COLO668 (cell line): ENCODE data around the gene CLN6.
"Not testable (repeated sequence)": the region's sequence is repeated elsewhere in the genome, so short reads cannot be mapped to it uniquely, and the experiment has no call there.

Experiments used
- DNase-seq: peaks from one replicate; lab custom pipeline; 2025; ENCODE audit not compliant: unreplicated experiment; lab: John Stamatoyannopoulos, UW

Gene CLN6

DNA sequence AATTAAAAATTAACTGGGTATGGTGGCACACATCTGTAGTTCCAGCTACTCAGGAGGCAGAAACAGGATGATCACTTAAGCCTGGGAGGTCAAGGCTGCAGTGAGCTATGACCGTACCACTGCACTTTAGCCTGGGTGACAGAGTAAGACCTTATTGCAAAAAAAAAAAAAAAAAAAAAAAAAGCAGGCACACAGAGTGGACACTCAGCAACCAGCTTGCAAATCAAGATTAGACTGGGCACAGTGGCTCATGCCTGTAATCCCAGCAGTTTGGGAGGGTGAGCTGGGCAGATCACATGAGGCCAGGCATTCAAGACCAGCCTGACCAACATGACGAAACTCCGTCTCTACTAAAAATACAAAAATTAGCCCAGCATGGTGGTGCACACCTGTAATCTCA is 5.4 kb downstream of the CLN6 start:
- DNase-seq: no peak

DNA sequence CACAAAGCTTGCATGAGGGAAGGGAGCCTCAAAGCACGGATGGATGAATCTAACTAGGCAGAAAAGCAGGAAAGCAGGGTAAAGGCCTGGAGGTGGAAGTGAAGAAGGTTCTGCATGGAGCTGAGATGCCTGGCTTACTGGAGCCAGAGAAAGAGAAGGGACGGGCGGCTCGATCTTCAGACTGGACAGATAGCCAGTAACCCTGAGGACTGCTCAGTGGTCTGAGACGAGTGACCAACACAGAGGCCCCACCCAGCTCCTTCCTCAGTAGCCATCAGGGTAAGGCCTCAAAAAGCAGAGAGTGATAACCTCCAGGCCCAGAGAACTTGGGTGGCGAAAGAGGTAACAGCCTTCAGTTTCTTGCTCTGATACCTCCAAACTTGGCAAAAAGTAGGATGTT is 6.4 kb downstream of the CLN6 start:
- DNase-seq: no peak

DNA sequence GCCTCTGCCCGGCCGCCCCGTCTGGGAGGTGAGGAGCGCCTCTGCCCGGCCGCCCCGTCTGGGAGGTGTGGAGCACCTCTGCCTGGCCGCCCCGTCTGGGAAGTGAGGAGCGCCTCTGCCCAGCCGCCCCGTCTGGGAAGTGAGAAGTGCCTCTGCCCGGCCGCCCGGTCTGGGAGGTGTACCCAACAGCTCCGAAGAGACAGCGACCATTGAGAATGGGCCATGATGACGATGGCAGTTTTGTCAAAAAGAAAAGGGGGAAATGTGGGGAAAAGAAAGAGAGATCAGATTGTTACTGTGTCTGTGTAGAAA is 7.1 kb downstream of the CLN6 start:
- not testable (repeated sequence) for DNase-seq

DNA sequence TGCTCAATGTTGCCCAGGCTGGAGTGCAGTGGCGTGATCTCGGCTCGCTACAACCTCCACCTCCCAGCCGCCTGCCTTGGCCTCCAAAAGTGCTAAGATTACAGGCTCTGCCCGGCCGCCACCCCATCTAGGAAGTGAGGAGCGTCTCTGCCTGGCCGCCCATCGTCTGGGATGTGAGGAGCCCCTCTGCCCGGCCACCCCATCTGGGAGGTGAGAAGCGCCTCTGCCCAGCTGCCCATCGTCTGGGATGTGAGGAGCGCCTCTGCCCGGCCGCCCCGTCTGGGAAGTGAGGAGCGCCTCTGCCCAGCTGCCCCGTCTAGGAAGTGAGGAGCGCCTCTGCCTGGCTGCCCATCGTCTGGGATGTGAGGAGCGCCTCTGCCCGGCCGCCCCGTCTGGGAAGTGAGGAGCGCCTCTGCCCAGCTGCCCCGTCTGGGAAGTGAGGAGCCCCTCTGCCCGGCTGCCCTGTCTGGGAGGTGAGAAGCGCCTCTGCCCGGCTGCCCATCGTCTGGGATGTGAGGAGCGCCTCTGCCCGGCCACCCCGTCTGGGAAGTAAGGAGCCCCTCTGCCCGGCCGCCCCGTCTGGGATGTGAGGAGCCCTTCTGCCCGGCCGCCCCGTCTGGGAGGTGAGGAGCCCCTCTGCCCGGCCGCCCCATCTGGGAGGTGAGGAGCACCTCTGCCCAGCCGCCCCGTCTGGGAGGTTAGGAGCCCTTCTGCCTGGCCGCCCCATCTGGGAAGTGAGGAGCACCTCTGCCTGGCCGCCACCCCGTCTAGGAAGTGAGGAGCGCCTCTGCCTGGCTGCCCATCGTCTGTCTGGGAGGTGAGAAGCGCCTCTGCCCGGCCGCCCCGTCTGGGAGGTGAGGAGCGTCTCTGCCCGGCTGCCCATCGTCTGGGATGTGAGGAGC is 7.7 kb downstream of the CLN6 start:
- not testable (repeated sequence) for DNase-seq

DNA sequence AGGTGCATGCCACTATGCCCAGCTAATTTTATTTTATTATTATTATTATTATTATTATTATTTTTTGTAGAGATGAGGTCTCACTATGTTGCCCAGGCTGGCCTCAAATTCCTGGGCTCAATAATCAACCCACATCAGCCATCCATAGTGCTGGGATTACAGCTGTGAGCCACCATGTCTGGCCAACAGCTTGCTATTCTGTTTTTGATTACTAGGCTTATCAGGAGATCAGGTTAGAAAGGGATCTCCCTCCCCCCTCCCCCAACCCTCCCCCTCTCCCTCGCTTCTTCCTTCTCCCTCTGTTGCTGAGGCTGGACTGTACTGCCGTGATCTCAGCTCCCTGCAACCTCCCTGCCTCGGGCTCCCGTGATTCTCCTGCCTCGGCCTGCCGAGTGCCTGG is 8.6 kb downstream of the CLN6 start:
- no peak for DNase-seq

DNA sequence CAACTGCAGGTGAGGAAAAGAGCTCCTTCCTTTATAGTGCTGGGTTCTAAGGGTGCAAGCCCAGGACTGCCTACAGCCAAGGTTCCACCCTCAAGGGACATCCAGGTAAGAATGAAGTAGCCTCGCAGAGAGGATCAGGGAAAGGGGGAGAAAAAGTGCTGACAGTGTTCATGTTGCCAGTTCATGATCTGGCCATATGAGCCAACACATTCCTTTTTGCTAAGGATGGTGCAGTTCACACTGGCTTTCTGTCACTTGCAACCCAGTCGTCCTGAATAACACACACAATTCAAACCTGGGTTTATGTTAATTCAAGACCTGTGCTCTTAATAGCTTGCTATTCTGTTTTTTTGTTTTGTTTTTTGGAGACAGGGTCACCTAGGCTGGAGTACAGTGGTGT is 9.0 kb downstream of the CLN6 start:
- no peak for DNase-seq

DNA sequence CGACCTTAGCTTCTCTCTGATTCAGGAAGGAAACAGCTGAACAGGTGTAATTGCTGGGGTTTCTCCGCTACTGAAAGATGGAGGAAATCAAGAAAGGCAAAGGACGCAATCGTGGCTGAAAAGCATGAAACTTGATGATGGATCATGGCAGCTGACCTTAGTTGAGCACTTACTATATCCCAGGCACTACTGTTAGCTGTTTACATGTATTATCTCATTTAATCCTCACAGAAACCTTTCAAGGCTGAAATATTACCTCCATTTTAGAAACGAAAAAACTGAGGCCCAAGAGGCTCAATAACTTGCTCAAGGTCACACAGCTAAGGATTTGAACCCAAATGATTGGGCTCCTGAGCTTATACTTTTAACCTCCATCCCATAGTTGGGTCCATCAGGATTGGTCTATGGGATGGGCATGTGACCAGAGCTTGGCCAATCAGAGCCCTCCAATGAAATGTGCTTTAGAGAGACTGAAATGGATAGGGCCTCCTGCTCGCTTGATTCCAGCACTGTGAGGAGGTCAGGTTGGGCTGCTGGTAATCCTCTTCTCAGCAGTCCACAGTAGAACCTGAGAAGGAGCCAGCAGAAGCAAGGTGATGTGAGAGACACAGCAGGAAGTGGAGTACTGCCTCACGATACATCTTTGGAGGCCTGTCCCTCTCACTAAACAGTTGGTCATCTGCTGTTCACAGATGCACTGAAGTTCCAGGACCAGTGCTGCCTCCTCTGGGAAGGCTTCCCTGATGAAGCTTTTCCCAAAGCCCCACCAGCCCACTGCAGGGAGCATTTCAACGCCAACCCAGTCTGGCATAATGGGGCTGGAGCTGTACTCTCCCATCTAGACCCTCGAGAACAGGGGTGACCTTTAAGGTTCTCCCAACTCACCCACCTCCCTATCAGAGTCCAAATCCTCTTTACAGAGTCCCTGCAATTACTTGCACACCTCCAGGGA is 10.4 kb downstream of the CLN6 start:
- DNase-seq: no peak

DNA sequence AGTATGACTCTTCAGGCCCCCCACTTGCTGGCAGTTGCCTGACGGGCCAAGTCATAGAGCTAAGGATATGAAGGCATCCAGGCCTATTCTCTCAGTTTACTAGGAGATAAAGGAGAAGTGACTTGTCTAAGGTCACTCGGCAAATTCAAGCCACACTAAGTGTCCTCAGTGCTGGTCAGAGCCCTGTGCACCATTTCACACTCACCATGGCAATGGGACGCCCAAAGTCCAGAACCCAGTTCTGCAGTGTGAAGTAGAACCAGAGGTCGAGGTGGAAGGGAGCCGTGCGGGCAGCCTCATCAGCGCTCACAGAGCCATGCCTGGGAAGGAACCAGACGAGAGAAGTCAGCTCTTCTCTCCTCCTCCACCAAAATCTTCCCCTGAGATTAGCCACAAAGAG is 11.2 kb downstream of the CLN6 start:
- no peak for DNase-seq

DNA sequence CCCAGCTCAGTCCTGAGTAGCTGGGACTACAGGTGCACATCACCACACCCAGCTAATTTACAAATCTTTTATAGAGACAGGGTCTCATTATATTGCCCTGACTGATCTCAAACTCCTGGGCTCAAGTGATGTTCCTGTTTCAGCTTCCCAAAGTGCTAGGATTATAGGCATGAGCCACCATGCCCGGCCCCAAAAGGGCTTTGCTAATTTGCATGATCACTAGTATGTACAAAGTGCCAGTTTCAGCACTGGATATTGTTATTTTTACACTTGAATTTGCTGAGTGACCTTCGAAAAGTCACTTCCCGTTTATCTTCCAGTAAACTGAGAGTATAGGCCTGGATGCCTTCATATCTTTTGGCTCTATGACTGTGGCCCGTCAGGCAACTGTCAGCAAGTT is 12.2 kb downstream of the CLN6 start:
- DNase-seq: no peak

DNA sequence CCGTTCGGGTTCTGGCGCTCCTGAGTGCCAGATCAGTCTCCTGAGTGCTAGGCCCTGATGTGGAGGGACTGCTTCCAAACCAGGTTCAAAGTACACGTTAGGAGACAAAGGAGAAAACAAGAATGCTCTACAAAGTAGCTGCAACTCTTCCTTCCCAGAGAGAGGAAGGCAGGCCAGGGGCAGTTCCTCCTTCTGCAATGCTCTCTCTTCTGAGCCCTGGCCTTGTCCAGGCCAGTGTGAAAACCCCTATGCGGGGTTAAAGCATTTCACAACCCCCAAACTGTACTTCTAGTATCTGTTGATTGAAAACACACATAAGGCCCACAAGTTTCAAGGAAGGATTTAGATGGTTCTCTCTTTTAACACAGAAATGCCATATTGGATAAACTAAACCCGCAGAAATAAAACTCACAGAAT is 14.7 kb downstream of the CLN6 start:
- no peak for DNase-seq

DNA sequence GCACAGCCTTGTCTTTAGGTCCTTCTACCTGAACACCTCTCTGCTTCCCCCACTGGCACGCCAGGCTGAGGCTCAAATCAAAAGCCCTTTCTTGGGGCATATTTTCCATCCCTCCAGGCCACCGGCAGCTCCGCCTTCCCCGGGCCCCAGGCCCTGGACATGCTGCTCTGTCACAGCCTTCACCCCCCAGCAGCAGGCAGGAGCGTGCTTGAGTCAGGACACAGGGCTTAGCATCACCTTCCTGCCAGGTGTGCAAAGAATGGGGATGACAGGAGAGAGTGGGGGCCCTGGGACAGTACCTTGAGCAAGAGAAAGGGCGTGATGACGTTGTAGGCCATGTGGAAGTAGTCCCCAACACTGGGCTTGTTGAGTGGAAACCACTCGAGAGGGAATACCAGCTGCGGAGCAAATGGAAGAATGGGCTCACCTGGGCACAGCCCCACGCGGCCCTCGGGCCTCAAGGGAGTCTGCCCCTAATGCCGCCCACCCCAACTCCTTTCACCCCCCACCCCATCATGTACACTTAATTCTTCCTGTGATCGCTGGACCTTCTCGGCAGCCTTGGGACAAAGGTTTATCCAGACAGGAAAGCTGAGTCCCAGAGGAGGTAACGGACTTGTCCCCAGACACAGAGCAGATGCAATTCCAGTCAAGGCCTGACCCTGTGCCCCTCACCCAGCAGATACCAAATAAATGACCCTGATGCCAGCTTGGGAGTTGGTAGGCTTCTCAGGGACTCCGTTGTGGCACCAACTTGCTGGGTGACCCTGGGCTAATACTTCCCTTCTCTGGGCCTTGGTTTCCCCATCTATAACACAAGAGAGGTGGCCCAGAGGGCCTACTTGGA is 15.3 kb downstream of the CLN6 start:
- DNase-seq: no peak

DNA sequence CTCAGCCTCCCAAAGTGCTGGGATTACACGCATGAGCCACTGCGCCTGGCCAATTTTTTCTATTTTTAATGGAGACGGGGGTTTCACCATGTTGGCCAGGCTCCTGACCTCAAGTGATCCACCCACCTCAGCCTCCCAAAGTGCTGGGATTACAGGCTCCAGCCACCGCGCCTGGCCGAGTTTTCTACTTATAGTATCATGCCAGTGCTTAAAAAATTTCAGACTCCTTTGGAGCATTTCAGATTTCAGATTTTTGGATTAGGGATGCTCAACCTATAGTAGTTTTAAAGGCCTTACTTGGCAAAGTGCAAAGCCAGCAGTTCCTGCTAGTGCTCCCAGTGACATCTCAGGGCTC is 16.1 kb downstream of the CLN6 start:
- not testable (repeated sequence) for DNase-seq

DNA sequence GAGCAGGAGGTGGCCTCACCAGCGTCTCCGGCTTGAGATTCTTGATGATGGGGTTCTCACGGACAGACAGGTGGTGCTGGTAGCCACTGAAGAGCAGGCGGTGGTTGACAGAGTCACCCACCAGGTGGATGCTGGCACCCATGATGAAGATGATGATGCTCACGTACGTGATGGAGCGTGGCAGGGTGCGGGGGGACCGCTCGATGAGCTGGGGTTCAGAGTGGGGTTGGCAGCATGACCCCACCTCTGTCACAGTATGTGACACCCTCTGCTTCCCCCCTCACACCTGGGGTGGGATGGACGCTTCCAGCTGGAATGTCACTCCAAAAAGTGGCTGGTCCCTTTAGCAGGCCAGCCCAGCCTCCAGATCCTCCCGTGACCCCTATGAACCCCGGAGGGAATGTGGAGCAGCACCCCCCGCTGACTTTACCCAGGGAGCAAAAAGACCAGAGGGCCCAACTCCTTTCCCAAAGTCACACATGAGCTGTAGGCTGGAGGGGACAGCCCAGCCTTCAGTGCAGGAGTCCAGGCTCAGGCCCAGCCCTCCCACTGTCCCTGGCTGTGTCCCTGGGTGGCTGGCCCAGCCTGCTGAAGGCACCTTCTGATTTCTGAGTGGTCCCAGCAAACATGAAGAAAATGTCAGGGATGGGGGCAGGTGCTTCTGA is 17.7 kb downstream of the CLN6 start:
- DNase-seq: no peak

DNA sequence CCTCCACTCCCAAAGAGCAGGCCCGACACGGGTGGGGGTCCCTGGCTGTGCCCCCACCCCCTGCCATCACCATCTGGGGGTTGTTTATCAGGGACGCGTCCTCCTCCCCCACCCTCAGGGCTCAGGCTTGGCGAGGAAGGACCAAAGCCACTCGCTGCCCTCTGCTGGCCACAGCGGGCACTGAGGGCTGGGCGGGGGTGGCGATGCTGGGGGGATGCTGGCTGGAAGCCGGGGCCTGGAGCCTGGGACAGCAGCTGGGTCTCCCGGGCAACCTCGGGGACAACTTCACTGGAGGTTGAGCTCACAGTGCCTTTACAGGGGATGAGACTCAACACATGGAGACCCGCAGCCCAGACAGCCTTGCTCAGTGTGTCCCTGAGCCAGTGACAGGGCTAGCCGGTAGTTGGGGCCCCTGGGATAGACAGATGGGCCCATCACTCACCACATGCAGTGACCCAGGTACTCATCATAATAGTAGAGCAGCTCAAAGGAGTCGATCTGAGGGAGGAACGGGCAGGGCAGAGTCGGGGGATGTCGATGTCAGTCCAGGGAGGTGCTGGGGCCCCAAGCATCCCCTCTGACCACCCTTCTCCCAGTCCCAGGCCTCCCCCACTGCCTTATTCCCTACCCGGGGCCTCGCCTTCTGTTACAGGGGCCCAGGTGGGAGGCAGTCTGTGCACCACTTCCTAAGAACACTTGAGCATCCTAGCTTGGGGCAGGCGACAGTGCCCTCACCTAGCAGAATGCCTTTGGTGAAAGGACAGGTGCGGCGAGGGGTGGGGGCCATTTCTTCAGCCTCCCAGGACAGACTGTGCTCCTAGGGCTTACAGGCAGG is 18.5 kb downstream of the CLN6 start:
- DNase-seq: peak; percentile 39

DNA sequence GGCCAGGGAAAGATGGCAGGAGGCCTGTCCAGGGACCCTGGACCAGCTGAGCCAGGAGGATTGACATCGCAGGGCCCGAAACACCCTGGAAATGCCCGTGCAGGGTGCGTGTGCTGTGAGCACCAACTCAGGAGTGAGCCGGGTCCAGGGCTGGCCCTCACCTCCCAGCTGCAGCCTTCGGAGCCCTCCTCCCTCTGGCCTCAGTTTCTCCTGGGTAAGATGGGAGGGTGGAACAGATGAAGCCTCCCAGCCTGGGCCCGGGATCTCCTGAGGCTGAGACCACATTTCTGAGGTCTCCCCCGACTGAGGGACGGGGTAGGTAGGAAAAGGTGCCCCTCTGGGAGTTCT is 19.1 kb downstream of the CLN6 start:
- no peak for DNase-seq

DNA sequence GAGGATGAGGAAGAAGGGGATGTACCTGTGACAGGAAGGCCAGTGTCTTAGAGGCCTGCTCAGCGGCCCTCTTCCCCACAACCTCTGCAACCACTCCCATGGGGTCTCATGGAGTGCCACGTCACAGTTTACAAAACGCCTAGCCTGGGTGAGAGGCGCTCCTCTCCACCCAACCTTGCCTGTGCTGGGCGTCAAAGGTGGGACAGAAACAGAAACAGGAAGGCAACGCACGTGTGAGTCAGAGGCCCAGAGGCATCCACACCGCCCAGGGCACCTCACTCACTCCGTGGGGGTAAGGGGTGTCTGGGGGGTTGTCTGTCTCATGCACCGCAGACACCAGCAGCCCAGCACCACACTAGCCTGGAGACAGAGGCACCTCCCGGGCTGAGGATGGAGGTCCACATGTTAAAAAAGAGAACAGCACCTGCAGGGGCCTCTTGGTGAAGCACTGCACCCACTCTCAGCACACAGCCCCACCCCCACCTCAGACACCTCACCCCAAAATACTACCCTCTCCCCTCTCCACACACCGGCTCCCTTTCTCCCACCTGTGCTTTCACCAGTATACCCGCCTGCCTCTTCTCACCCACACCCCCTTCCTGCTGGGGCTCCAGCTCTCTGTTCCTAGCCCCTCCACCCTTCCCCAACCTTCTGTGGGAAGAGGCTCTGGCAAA is 19.7 kb downstream of the CLN6 start:
- no peak for DNase-seq

DNA sequence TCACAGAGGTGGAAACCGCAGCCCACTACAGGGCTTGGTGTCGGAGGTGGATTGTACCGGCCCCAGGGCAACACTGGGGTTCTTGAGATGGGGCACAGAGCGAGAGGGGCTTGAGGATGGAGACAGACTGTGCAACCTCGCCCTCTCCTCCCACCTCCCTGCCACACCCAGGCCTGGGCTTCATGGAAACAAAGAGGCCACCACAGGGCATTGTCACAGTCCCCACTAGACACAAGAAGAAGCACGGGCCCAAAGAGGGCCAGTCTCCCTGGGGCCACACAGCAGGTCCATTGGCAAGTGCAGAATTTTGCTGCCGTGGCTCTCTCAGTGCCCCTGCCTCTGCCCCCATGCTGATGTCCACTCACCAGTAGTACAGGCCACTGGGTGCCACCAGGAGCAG is 20.3 kb downstream of the CLN6 start:
- no peak for DNase-seq

DNA sequence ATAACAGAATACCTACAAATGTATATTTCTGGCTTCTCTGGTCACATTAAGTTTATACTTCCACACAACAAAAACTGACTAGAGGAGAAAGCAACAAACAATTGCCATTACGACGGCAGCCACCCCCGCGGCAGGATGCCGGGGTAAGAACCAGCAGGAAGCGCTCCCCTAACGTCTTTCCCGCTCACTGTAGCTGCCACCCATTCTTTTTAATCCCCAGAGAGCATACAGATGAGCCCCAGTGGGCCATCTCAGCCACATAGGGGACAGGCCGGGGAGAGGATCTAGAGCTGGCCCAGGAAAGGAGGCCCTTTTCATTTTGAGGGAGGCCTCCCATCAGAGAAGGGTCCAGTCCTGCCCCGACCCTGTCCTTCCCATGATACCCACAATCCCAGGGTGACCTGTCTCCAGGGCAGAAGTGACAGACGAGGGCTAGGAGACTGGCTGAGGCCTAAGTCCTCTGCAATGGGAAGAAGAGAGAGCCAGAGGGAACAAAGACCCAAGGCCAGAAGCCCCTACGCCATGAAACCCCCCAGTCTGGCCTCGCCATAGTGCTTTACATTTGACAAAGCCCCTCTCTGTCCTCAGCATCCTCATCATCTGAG is 20.8 kb downstream of the CLN6 start:
- no peak for DNase-seq

DNA sequence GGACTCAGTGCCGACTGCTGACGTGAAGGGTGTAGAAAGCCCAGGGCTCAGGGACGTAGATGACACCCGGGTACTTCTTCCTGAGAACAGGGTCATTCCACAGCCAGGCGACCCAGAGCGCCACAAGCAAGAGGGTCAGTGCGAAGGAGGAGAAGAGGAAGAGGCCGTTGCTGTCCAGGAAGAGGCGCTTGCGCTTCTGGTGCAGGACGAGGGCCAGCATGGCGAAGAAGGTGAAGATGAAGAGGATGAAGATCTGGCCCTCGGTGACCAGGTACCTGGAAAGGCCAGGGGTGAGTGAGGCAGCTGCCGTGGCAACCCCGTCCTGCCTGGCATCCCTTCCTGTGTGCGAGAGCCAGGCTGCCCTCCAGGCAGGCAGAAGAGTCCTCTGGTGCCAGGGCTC is 21.4 kb downstream of the CLN6 start:
- DNase-seq: no peak
